Spleen (tissue), 7 donors: ENCODE results near the gene TMEM218.

Source experiments
- POLR2A ChIP-seq, 3 donors: fragments of 450-650 bp; IDR thresholded peaks; one replicate each; pipeline ENCODE4 v1.5.1; 2017; ENCODE audit warnings: antibody characterized with exemption in 3 of 3, mild to moderate bottlenecking in 1 of 3
- TF ChIP-seq, protein P1 (sequence below), 11 experiments: fragments of 200-600 bp in 7 of 11; fragments of 450-650 bp in 4 of 11; sonication (generic) in 4 of 11; IDR thresholded peaks in 8 of 11; conservative IDR thresholded peaks in 3 of 11; 1 replicate in 7 of 11; 2 replicates in 4 of 11; pipeline versions ENCODE4 v1.4.0 to v1.8.0; 2016 to 2021; ENCODE audit warnings: antibody characterized with exemption in 11 of 11, inconsistent platforms in 4 of 11, mild to moderate bottlenecking in 1 of 11
- donor health status: DM: no; HTN: no; CAD: no; lungs with moderate emphysema.
- donor health status: DM: no; HTN: no; CAD: no.
- donor health status: DM: no; HTN: no; CAD: no.

DNA sequence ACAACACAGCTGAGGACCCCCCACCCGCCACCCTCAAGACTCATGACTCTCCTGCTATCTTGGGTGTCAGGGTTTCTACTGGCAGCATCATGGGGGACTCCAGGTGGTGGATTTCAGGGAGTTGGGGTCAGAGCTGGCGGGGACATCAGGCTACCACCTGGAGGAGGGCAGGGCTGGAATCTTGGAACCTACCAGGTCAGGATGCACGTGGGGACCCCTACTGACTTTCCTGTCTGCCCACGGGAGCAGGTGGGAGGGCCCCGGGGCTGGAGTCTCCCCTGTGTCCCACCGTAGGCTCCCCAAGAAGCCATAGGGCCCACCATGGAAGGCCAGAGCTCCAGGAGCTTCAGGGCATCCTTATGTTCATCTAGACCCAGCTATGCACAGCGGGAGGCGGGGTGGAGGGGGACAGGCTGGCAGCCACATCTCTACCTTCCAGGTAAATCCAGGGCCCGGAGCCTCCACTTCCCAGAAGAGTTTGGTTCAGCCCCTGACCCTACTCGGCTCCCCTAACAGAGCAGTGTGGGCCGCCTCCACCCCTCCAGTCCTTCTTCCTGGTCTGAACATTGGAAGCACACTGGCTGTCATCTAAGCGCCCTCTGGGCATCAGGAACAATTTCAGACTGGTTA is 38.4 kb downstream of the TMEM218 start:
- TF ChIP-seq, protein P1, sequence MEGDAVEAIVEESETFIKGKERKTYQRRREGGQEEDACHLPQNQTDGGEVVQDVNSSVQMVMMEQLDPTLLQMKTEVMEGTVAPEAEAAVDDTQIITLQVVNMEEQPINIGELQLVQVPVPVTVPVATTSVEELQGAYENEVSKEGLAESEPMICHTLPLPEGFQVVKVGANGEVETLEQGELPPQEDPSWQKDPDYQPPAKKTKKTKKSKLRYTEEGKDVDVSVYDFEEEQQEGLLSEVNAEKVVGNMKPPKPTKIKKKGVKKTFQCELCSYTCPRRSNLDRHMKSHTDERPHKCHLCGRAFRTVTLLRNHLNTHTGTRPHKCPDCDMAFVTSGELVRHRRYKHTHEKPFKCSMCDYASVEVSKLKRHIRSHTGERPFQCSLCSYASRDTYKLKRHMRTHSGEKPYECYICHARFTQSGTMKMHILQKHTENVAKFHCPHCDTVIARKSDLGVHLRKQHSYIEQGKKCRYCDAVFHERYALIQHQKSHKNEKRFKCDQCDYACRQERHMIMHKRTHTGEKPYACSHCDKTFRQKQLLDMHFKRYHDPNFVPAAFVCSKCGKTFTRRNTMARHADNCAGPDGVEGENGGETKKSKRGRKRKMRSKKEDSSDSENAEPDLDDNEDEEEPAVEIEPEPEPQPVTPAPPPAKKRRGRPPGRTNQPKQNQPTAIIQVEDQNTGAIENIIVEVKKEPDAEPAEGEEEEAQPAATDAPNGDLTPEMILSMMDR (IDR thresholded peaks at IDR 0.05 in 8 of 11, conservative IDR thresholded peaks at IDR 0.05 in 3 of 11) = no peak
- TF ChIP-seq POLR2A (IDR thresholded peaks at IDR 0.05) = no peak
